Hepatocyte (in vitro differentiated cells): ENCODE results near the gene CD19. TPM values are rescaled to one million over a fixed set of nuclear protein-coding genes. Genes with fewer than 3 reads are reported as not detected.

Experiments used
- DNase-seq: peaks from one replicate; pipeline ENCODE4 v3.0.0-alpha.2; 2016; ENCODE audit warnings: low spot score
- H2AFZ ChIP-seq: fragments of 200-600 bp; sonication (generic); 2 replicates; pipeline ENCODE4 v1.6.0; 2016; ENCODE audit warnings: antibody characterized with exemption, mild to moderate bottlenecking
- H3K27ac ChIP-seq: fragments of 200-600 bp; sonication (generic); 2 replicates; pipeline ENCODE4 v1.5.1; 2016; ENCODE audit warnings: mild to moderate bottlenecking
- H3K27me3 ChIP-seq: fragments of 200-600 bp; sonication (generic); 2 replicates; pipeline ENCODE4 v1.6.1; 2016
- H3K36me3 ChIP-seq: fragments of 200-600 bp; sonication (generic); replicated peaks from 2 replicates; pipeline ENCODE4 v1.5.1; 2016; ENCODE audit warnings: low read depth; ENCODE audit not compliant: insufficient read depth
- H3K4me1 ChIP-seq: fragments of 200-600 bp; sonication (generic); 2 replicates; pipeline ENCODE4 v1.5.1; 2016; ENCODE audit warnings: mild to moderate bottlenecking, moderate library complexity; ENCODE audit not compliant: insufficient read depth
- H3K4me2 ChIP-seq: fragments of 200-600 bp; sonication (generic); 2 replicates; pipeline ENCODE4 v1.6.0; 2016
- H3K4me3 ChIP-seq: fragments of 200-600 bp; sonication (generic); 2 replicates; pipeline ENCODE4 v1.5.1; 2016; ENCODE audit warnings: mild to moderate bottlenecking
- H3K79me2 ChIP-seq: fragments of 200-600 bp; sonication (generic); 2 replicates; pipeline ENCODE4 v1.6.0; 2017; ENCODE audit warnings: mild to moderate bottlenecking
- H3K9me2 ChIP-seq: fragments of 200-600 bp; sonication (generic); replicated peaks from 2 replicates; pipeline ENCODE4 v1.6.0; 2017; ENCODE audit warnings: mild to moderate bottlenecking; ENCODE audit not compliant: insufficient read depth
- H3K9me3 ChIP-seq: fragments of 200-600 bp; sonication (generic); 2 replicates; pipeline ENCODE4 v1.5.1; 2016; ENCODE audit warnings: low read depth, mild to moderate bottlenecking
- H4K20me1 ChIP-seq: fragments of 200-600 bp; sonication (generic); 2 replicates; pipeline ENCODE4 v1.6.0; 2016; ENCODE audit warnings: mild to moderate bottlenecking; ENCODE audit not compliant: insufficient read depth, poor library complexity, severe bottlenecking
- EZH2 ChIP-seq: fragments of 200-600 bp; sonication (generic); IDR thresholded peaks from 2 replicates; pipeline ENCODE4 v1.6.1; 2016; ENCODE audit warnings: antibody characterized with exemption, mild to moderate bottlenecking, borderline replicate concordance
- EZH2phosphoT487 ChIP-seq: fragments of 200-600 bp; sonication (generic); IDR thresholded peaks from one replicate; pipeline ENCODE4 v1.6.1; 2018; ENCODE audit warnings: antibody characterized with exemption, mild to moderate bottlenecking, low read depth, moderate library complexity; ENCODE audit not compliant: unreplicated experiment, severe bottlenecking
- WGBS: methylation state at CpG from one replicate; pipeline ENCODE4 v1.1.6; 2016; ENCODE audit warnings: low lambda C conversion rate; ENCODE audit errors: missing lambda C conversion rate; 5-methylcytosine and 5-hydroxymethylcytosine counted together
- polyA plus RNA-seq: library from polyadenylated mRNA; unstranded; fragments of >200 nt; fragmentation: Nextera tagmentation; extraction: Ambion mirVana; gene quantifications from 2 replicates; pipeline ENCODE4 v1.2.1, GENCODE V29; 2016
- total RNA-seq: library from RNA; depleted of rRNA; stranded (reverse); fragments of >200 nt; gene quantifications from 2 replicates; pipeline ENCODE4 v1.2.3, GENCODE V29; 2014
- TF ChIP-seq, protein P1 (sequence below): fragments of 200-600 bp; sonication (generic); IDR thresholded peaks from 2 replicates; pipeline ENCODE4 v1.5.1; 2016; ENCODE audit warnings: antibody characterized with exemption, mild to moderate bottlenecking; ENCODE audit not compliant: poor library complexity

CD19 gene
- total and polyA plus RNA-seq, 2 experiments from 2014 or later = not detected

DNA sequence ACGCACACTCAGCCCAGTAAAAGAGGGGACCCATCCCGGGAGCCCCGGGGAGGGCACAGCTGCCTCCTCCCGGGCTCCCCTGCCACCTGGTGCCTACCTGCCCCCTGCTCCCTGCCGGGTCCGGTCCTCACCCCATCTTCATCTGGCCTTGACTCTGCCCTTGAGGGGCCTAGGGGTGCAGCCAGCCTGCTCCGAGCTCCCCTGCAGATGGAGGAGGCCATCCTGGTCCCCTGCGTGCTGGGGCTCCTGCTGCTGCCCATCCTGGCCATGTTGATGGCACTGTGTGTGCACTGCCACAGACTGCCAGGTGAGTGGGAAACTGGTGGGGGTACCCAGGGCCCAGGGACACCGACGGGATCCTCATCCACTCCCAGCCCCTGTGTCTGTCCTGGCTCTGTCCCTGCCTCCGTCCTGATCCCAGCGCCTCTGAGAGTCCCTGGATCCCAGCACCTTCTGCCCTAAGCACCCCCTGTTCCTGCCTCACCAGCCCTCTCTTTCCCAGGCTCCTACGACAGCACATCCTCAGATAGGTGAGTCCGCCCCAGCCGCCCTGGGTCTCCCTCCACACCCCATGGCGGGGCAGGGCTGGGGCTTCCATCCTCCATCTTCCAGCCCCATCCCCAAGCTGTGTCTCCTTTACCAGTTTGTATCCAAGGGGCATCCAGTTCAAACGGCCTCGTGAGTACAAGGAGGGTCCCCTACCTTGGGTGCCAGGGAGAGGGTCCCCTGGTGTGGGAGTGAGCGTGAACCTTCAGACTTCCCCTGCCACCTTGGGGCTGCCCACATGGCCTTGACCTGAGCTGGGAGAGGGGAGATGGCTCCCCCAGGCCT is 53.7 kb downstream of the CD19 start:
- TF ChIP-seq, protein P1, sequence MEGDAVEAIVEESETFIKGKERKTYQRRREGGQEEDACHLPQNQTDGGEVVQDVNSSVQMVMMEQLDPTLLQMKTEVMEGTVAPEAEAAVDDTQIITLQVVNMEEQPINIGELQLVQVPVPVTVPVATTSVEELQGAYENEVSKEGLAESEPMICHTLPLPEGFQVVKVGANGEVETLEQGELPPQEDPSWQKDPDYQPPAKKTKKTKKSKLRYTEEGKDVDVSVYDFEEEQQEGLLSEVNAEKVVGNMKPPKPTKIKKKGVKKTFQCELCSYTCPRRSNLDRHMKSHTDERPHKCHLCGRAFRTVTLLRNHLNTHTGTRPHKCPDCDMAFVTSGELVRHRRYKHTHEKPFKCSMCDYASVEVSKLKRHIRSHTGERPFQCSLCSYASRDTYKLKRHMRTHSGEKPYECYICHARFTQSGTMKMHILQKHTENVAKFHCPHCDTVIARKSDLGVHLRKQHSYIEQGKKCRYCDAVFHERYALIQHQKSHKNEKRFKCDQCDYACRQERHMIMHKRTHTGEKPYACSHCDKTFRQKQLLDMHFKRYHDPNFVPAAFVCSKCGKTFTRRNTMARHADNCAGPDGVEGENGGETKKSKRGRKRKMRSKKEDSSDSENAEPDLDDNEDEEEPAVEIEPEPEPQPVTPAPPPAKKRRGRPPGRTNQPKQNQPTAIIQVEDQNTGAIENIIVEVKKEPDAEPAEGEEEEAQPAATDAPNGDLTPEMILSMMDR = no peak
- no peaks in the 10 kb centered on the region for H3K36me3 ChIP-seq
- no peaks in the 10 kb centered on the region for H3K9me3 ChIP-seq
- DNase-seq = no peak
- no peak overlapping the region for H3K4me2 ChIP-seq
- no peaks in the 10 kb centered on the region for H3K27me3 ChIP-seq
- H3K27ac ChIP-seq = no peak overlapping the region
- H3K9me2 ChIP-seq = no peaks in the 10 kb centered on the region
- H3K4me3 ChIP-seq = no peak overlapping the region
- H3K79me2 ChIP-seq = no peaks in the 10 kb centered on the region
- H3K4me1 ChIP-seq = no peaks in the 10 kb centered on the region
- H2AFZ ChIP-seq = no peak overlapping the region
- WGBS = 93% methylated on average over 16 of the region's 19 CpGs
- no peaks in the 10 kb centered on the region for H4K20me1 ChIP-seq

DNA sequence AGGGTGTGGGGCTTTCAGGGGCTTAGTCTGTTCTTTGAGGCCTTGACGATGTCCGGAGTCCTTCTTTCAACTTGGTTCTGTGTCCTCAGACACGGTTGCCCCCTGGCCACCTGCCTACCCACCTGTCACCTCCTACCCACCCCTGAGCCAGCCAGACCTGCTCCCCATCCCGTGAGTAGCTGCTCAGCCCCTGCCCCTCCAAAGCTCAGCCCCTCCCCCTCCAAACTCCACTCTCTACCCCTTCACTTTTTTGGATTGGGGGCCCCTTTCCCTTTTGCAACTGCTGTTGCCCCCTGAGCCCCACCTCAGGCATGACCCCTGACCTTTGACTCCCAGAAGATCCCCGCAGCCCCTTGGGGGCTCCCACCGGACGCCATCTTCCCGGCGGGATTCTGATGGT is 54.3 kb downstream of the CD19 start:
- no peak for DNase-seq
- no peaks in the 10 kb centered on the region for H3K79me2 ChIP-seq
- WGBS = 94% methylated on average over 7 of the region's 9 CpGs
- no peak overlapping the region for H3K27ac ChIP-seq
- H4K20me1 ChIP-seq = no peaks in the 10 kb centered on the region
- no peaks in the 10 kb centered on the region for H3K4me1 ChIP-seq
- no peaks in the 10 kb centered on the region for H3K9me2 ChIP-seq
- TF ChIP-seq EZH2 (no peak), EZH2phosphoT487 (no peak)
- TF ChIP-seq, protein P1 = no peak
- H3K36me3 ChIP-seq = no peaks in the 10 kb centered on the region
- H3K4me3 ChIP-seq = no peak overlapping the region
- no peaks in the 10 kb centered on the region for H3K27me3 ChIP-seq
- H2AFZ ChIP-seq = no peak overlapping the region
- H3K9me3 ChIP-seq = no peaks in the 10 kb centered on the region
- no peak overlapping the region for H3K4me2 ChIP-seq

DNA sequence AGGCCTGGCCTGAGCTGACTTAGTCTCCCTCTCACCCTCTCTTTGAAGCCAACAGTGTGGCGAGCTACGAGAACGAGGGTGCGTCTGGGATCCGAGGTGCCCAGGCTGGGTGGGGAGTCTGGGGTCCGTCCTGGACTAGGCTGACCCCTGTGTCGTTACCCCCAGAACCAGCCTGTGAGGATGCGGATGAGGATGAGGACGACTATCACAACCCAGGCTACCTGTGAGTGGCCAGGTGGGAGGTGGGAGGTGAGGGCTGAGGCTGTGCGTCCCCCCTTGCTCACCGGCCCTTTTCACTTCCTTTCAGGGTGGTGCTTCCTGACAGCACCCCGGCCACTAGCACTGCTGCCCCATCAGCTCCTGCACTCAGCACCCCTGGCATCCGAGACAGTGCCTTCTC is 54.7 kb downstream of the CD19 start:
- Histone ChIP-seq H3K79me2 (no peaks in the 10 kb centered on the region), H2AFZ (no peak overlapping the region), H3K27me3 (no peaks in the 10 kb centered on the region), H3K4me1 (no peaks in the 10 kb centered on the region), H3K27ac (no peak overlapping the region), H3K4me2 (no peak overlapping the region), H3K9me2 (no peaks in the 10 kb centered on the region), H3K9me3 (no peaks in the 10 kb centered on the region), H3K4me3 (no peak overlapping the region), H3K36me3 (no peaks in the 10 kb centered on the region), H4K20me1 (no peaks in the 10 kb centered on the region)
- DNase-seq = no peak
- TF ChIP-seq EZH2 = no peak
- TF ChIP-seq, protein P1 = no peak
- no peak for TF ChIP-seq EZH2phosphoT487
- 95% methylated on average over 13 of the region's 13 CpGs for WGBS
